Body of pancreas (tissue), 4 donors: ENCODE results near the gene WNK2. TPM values are rescaled to one million over a fixed set of nuclear protein-coding genes. Genes with fewer than 3 reads are reported as not detected.
A peak's percentile ranks its signal among the peaks of the same experiment; 100 is the strongest.

Experiments used
- ATAC-seq: fragments of 150-250 bp; one replicate; pipeline ENCODE4 v1.9.1; 2016
- DNase-seq, 4 donors: peaks; one replicate each; pipeline ENCODE4 v3.0.0-alpha.2; 2019
- H3K27ac ChIP-seq, 4 donors: fragments of 200-600 bp; sonication (generic); 1 replicate in 3 of 4; 2 replicates in 1 of 4; pipeline versions ENCODE4 v1.5.1 to v1.6.1; 2016 to 2019; ENCODE audit warnings: mild to moderate bottlenecking in 1 of 4, mixed read lengths in 1 of 4, moderate library complexity in 1 of 4
- H3K27me3 ChIP-seq, 2 donors: fragments of 200-600 bp; sonication (generic); one replicate each; pipeline ENCODE4 v1.6.0; 2016; ENCODE audit warnings: mild to moderate bottlenecking in 1 of 2
- H3K36me3 ChIP-seq, 2 donors: fragments of 200-600 bp; sonication (generic); replicated peaks in 1 of 2; 2 replicates each; pipeline ENCODE4 v1.5.1; 2016; ENCODE audit warnings: low read depth in 2 of 2; ENCODE audit not compliant: insufficient read depth in 1 of 2
- H3K4me1 ChIP-seq: fragments of 200-600 bp; sonication (generic); one replicate; pipeline ENCODE4 v1.6.0; 2016
- H3K4me3 ChIP-seq, 2 donors: fragments of 200-600 bp; sonication (generic); 1 replicate in 1 of 2; 2 replicates in 1 of 2; pipeline ENCODE4 v1.5.1; 2016 to 2019
- H3K9me3 ChIP-seq, 3 donors: fragments of 200-600 bp; sonication (generic); 1 replicate in 2 of 3; 2 replicates in 1 of 3; pipeline ENCODE4 v1.5.1; 2016
- CTCF ChIP-seq, 7 experiments: fragments of 450-650 bp in 4 of 7; fragments of 200-600 bp in 3 of 7; sonication (generic) in 3 of 7; IDR thresholded peaks; one replicate each; pipeline ENCODE4 v1.5.1; 2016 to 2019; ENCODE audit warnings: antibody characterized with exemption in 7 of 7
- POLR2A ChIP-seq, 3 donors: fragments of 450-650 bp; IDR thresholded peaks; one replicate each; pipeline ENCODE4 v1.6.1; 2016; ENCODE audit warnings: antibody characterized with exemption in 3 of 3, mild to moderate bottlenecking in 2 of 3
- WGBS, 2 donors: methylation state at CpG; one replicate each; pipeline ENCODE4 v1.1.5; 2017; 5-methylcytosine and 5-hydroxymethylcytosine counted together
- intact Hi-C: fragments of 100-400 bp; cut with DNase I; formaldehyde crosslinking; loops from one replicate; pipeline ENCODE4 v1.15.1; 2023
- total RNA-seq, 2 donors: library from RNA; depleted of rRNA; stranded (reverse); fragments of >200 nt; gene quantifications; one replicate each; pipeline ENCODE4 v1.1.0, GENCODE V29; 2016

WNK2 gene
- total RNA-seq, 2 donors from 2014 or later: 85.4 to 173 TPM

DNA sequence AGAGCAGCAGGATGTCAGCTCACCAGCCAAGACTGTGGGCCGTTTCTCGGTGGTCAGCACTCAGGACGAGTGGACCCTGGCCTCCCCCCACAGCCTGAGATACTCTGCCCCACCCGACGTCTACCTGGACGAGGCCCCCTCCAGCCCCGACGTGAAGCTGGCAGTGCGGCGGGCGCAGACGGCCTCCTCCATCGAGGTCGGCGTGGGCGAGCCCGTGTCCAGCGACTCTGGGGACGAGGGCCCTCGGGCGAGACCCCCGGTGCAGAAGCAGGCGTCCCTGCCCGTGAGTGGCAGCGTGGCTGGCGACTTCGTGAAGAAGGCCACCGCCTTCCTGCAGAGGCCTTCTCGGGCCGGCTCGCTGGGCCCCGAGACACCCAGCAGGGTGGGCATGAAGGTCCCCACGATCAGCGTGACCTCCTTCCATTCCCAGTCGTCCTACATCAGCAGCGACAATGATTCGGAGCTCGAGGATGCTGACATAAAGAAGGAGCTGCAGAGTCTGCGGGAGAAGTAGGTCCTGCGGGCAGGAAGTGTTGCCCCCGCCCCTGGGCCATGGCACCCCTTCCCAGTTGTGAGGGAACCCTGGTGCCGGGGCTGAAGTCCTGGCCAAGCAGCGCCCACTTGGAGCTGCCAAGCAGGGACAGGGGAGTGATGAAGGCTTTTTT is 108.9 kb downstream of the WNK2 start:
- Histone ChIP-seq H3K27me3 (no peaks in the 10 kb centered on the region), H3K9me3 (no peaks in the 10 kb centered on the region), H3K4me3 (no peak overlapping the region), H3K4me1 (peaks cover 14% of the 10 kb centered on the region), H3K27ac (no peak overlapping the region), H3K36me3 (no peaks in the 10 kb centered on the region)
- ATAC-seq (no peak), DNase-seq (no peak)
- no peak for TF ChIP-seq CTCF (IDR thresholded peaks at IDR 0.05)
- TF ChIP-seq POLR2A (IDR thresholded peaks at IDR 0.05): no peak
- WGBS, 2 donors: 91 to 92% methylated on average over 22 to 43 of the region's 43 CpGs
- intact Hi-C loops: no loop called here

- WGBS, 2 donors: 82 to 90% methylated on average over 9 of the region's 9 CpGs
- intact Hi-C loops: no loop called here
Measured at GRCh38 chr9:93294011-93294410, 110.1 kb downstream of the WNK2 start.

DNA sequence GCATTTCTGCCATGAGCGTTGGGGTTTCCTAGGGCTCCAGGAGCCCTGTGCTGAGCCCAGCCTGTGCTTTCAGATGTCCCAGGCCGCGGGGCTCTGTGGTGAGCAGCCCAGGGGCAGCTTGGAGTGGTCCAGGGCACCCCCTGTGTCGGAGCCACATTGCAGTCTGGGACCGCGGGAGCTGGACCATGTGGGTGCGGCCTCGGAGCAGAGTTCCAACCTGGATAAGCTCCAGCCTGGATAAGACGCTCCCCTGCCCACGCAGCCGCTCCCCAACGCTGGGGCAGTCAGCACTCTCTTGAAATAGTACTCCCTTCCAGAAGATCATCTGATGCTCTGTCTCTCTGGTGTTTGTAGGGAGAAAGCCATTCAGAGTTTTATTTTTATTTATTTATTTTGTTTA is 111.1 kb downstream of the WNK2 start:
- Histone ChIP-seq H3K27me3 (no peaks in the 10 kb centered on the region), H3K9me3 (no peaks in the 10 kb centered on the region), H3K4me3 (no peak overlapping the region), H3K36me3 (no peaks in the 10 kb centered on the region), H3K4me1 (peaks cover 22% of the 10 kb centered on the region), H3K27ac (peak overlapping the region in 3 of 4 donors; percentile 50 to 79 (median 75))
- intact Hi-C loops: no loop called here
- DNase-seq (peak in 1 of 4 donors; percentile 37), ATAC-seq (peak; percentile 43)
- WGBS, 2 donors: 52 to 56% methylated on average over 10 to 12 of the region's 12 CpGs
- TF ChIP-seq POLR2A (IDR thresholded peaks at IDR 0.05) (no peak), CTCF (IDR thresholded peaks at IDR 0.05) (no peak)

More at GRCh38 chr9:93294011-93294410, 110.1 kb downstream of the WNK2 start:
- H3K4me1 ChIP-seq: peaks cover 17% of the 10 kb centered on the region
- H3K36me3 ChIP-seq: no peaks in the 10 kb centered on the region
- no peak for TF ChIP-seq POLR2A (IDR thresholded peaks at IDR 0.05)
- no peak for TF ChIP-seq CTCF (IDR thresholded peaks at IDR 0.05)
- H3K27me3 ChIP-seq: no peaks in the 10 kb centered on the region
- no peak overlapping the region for H3K4me3 ChIP-seq
- peak overlapping the region in 3 of 4 donors; percentile 50 to 79 (median 75) for H3K27ac ChIP-seq
- no peaks in the 10 kb centered on the region for H3K9me3 ChIP-seq
- no peak for DNase-seq
- no peak for ATAC-seq

GRCh38 chr9:93295456-93296076 is 111.6 kb downstream of the WNK2 start:
- no peak overlapping the region for H3K4me3 ChIP-seq
- DNase-seq: peak in 1 of 4 donors; percentile 43
- H3K9me3 ChIP-seq: no peaks in the 10 kb centered on the region
- no peaks in the 10 kb centered on the region for H3K36me3 ChIP-seq
- no peak for TF ChIP-seq CTCF (IDR thresholded peaks at IDR 0.05)
- TF ChIP-seq POLR2A (IDR thresholded peaks at IDR 0.05): no peak
- WGBS, 2 donors: 41 to 63% methylated on average over 2 of the region's 2 CpGs
- ATAC-seq: peak; percentile 60
- H3K27me3 ChIP-seq: no peaks in the 10 kb centered on the region
- H3K27ac ChIP-seq: peak overlapping the region in 1 of 4 donors; percentile 79
- H3K4me1 ChIP-seq: peaks cover 22% of the 10 kb centered on the region
- intact Hi-C loops: no loop called here
